Effector memory CD8-positive, alpha-beta T cell (primary cell): ENCODE data around the gene ZCCHC7.
"Not testable (repeated sequence)": the region's sequence is repeated elsewhere in the genome, so short reads cannot be mapped to it uniquely, and the experiment has no call there.

ENCODE experiments used
- ATAC-seq: fragments of 150-1000 bp; cut with Tn5 transposase; replicated peaks from 2 replicates; pipeline ENCODE4 v1.10.0; 2021; ENCODE audit warnings: mild to moderate bottlenecking, moderate library complexity
- DNase-seq, 3 experiments: peaks; one replicate each; pipeline ENCODE4 v3.0.0; 2021
- H3K27ac Mint-ChIP-seq, 2 donors: one replicate each; pipeline ENCODE4 v1.8.0; 2022; ENCODE audit warnings: mild to moderate bottlenecking in 2 of 2, mixed read lengths in 2 of 2, moderate library complexity in 2 of 2
- H3K27me3 Mint-ChIP-seq, 2 donors: one replicate each; pipeline ENCODE4 v1.8.0; 2022; ENCODE audit warnings: mixed read lengths in 2 of 2
- H3K36me3 Mint-ChIP-seq: one replicate; pipeline ENCODE4 v1.8.0; 2022; ENCODE audit warnings: mild to moderate bottlenecking, moderate library complexity, mixed read lengths; ENCODE audit not compliant: insufficient read depth
- H3K4me1 Mint-ChIP-seq, 2 donors: one replicate each; pipeline ENCODE4 v1.8.0; 2022; ENCODE audit warnings: low read depth in 2 of 2, mixed read lengths in 2 of 2
- H3K4me3 Mint-ChIP-seq, 2 donors: one replicate each; pipeline ENCODE4 v1.8.0; 2022; ENCODE audit warnings: mild to moderate bottlenecking in 2 of 2, mixed read lengths in 2 of 2, moderate library complexity in 2 of 2
- H3K9me3 Mint-ChIP-seq, 2 donors: one replicate each; pipeline ENCODE4 v1.8.0; 2022; ENCODE audit warnings: mixed read lengths in 2 of 2

Gene ZCCHC7

DNA sequence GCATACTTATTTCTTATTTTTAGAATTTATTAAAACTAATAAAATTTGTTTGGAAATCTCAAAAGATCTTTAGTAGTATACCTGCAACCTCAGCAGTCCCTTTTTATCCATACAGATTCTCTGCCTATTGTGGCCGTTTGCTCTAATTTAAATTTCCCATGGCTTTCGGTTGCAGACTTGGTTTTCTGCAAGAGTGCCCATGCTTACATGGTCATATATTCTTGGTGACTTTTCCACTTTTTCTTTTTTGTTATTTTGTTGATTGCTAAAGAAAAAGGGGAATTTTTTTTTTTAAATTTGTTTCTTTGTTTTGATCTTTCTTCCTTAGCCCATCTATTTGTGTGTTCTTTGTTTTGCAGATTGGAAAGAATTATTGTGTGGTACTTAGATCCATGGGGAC, 20.6 kb downstream of the ZCCHC7 start:
- Mint-ChIP-seq H3K4me1 (peaks cover 15 to 20% of the 10 kb centered on the region in 2 donors), H3K27me3 (no peaks in the 10 kb centered on the region), H3K27ac (no peak overlapping the region), H3K36me3 (peaks cover 4% of the 10 kb centered on the region), H3K9me3 (no peaks in the 10 kb centered on the region), H3K4me3 (no peak overlapping the region)
- ATAC-seq (no peak), DNase-seq (no peak)

DNA sequence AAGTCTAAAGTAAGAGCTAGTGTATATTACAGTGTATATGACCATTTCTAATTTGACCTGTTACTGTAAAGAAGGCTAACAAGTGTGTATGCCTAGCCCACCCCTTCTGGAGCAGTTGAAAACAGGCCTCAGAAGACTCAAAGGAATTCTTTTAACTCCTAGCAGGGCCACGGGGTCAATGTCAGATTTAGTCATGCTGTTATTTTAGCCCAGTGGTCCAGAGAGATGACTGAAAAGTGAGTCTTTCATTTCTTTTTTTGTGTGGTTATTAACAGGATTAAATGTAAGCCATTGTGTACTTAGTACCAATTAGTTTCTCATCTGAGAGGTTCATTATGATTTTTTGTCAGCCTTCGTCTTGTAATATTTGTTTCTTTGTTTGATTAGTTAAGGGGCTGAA, 24.4 kb downstream of the ZCCHC7 start:
- Mint-ChIP-seq H3K27ac (no peak overlapping the region), H3K4me1 (peaks cover 15 to 25% of the 10 kb centered on the region in 2 donors), H3K4me3 (no peak overlapping the region), H3K9me3 (no peaks in the 10 kb centered on the region), H3K36me3 (no peaks in the 10 kb centered on the region), H3K27me3 (no peaks in the 10 kb centered on the region)
- DNase-seq (no peak), ATAC-seq (no peak)

DNA sequence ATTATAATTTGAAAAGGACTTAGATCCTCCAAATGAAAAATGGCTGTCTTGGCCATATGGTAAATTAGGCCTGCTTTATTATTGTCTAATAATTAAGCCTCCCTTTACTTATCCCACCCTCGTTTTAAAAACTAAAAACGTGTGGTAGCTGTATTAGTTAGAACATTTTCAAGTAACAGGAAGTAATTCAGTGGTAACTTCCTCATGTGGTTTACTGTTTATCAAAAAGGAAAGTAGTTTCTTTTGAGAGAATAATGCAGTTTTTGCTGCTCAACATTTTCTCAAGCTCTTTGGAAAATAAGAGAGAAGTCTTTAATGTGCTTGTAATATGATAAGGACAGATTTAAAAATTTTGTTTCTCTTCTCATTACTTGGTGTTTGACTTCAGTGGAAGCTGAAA, 26.0 kb downstream of the ZCCHC7 start:
- DNase-seq (no peak), ATAC-seq (peak; percentile 87)
- Mint-ChIP-seq H3K36me3 (no peaks in the 10 kb centered on the region), H3K9me3 (no peaks in the 10 kb centered on the region), H3K4me1 (peaks cover 16 to 21% of the 10 kb centered on the region in 2 donors), H3K4me3 (peak overlapping the region; percentile 67 to 77), H3K27me3 (no peaks in the 10 kb centered on the region), H3K27ac (peak overlapping the region; percentile 79 to 97)

DNA sequence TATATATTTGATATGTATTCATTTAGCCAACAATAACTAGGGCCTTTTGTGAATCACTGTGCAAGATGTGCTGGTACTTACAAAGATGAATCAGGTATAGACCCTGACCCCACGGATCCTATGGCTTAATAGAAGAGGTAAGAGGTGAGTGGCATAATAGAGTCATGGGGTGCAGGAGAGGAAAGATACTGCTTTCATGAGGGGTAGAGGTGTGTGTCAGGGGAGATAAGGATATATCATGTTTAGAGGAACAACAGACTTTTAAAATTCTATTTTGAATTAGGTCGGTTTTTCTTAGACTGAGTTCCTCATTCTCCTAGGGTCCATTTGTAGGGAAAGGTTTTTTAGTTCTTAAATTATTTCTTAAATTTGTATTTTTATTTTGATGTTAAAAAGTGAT, 27.8 kb downstream of the ZCCHC7 start:
- ATAC-seq (no peak), DNase-seq (no peak)
- H3K9me3 Mint-ChIP-seq: no peaks in the 10 kb centered on the region
- no peak overlapping the region for H3K4me3 Mint-ChIP-seq
- peaks cover 16 to 21% of the 10 kb centered on the region in 2 donors for H3K4me1 Mint-ChIP-seq
- H3K27ac Mint-ChIP-seq: peak overlapping the region; percentile 4 to 20
- H3K36me3 Mint-ChIP-seq: no peaks in the 10 kb centered on the region
- no peaks in the 10 kb centered on the region for H3K27me3 Mint-ChIP-seq

DNA sequence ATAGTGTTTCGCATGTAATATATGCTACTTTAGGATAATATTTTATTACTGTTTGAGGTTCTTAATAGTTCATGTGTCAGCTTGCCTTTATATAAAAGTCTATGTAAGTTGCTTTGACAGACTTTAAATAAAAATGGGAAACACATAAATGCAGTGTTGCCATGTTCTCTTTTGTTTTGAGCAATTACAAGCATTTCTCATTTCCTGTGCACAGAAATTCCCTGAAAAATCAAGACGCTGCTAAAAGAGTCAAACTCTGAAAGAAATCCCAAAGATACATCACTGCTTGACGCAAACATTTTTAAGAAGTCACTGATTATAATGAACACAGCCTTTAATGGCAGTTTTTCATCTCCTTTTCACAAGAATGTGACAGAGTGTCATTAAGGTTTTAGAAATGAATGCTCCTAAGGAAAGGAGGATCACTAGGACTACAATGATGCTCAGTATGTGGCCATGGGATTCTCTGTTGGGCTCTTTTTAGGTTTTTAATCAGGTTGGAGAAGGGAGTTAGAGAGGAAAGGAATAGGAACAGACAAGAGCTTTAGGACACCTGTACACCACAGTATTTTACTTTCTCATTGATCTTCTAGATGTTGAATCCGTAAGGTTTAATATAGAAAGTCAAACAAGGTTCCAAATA, 29.4 kb downstream of the ZCCHC7 start:
- Mint-ChIP-seq H3K27ac (peak overlapping the region in 1 of 2 donors; percentile 26), H3K4me1 (peaks cover 16 to 29% of the 10 kb centered on the region in 2 donors), H3K4me3 (no peak overlapping the region), H3K27me3 (no peaks in the 10 kb centered on the region), H3K9me3 (no peaks in the 10 kb centered on the region), H3K36me3 (peaks cover 9% of the 10 kb centered on the region)
- DNase-seq (no peak), ATAC-seq (no peak)

DNA sequence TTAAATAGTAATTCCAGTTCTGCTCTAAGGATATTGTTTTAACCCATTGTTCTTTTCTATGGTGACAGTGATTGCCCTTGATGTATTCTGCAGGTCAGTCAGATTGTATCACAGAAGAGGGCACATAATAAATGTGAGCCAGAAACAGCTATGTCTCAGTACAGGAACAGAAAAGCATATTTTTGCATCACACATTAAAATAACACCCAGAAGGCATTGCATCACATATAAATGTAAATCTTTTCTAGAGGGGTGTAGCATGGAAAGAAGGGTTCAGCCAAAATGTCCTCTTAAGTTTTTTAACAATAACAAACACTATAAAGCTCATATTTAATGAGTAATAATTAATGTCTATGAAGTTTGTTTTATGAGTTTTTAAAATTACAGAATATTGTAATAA, 30.0 kb downstream of the ZCCHC7 start:
- peaks cover 13% of the 10 kb centered on the region for H3K36me3 Mint-ChIP-seq
- no peaks in the 10 kb centered on the region for H3K9me3 Mint-ChIP-seq
- peak overlapping the region in 1 of 2 donors; percentile 26 for H3K27ac Mint-ChIP-seq
- DNase-seq (no peak), ATAC-seq (no peak)
- H3K4me3 Mint-ChIP-seq: no peak overlapping the region
- peaks cover 16 to 31% of the 10 kb centered on the region in 2 donors for H3K4me1 Mint-ChIP-seq
- H3K27me3 Mint-ChIP-seq: no peaks in the 10 kb centered on the region

DNA sequence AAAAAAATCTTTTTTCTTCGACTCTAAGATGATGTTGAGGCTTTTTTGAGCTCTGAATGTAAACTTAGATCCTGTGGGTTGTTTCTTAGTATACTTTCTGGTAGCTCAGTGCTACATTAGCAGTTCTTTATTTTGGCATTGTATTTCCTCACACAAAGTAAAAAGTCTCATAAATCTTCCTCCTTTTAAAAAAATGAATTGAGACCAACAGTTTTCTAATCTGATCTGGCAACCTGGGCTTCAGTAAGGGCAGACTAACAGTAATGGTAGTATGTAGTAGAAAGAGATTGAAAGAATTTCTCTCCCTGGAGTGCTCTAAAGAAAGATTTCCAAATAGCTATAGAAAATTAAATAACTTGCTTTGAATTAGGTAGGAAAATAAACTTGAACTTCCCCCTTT, 31.4 kb downstream of the ZCCHC7 start:
- Mint-ChIP-seq H3K4me1 (peaks cover 13 to 25% of the 10 kb centered on the region in 2 donors), H3K4me3 (no peak overlapping the region), H3K9me3 (no peaks in the 10 kb centered on the region), H3K36me3 (peaks cover 13% of the 10 kb centered on the region), H3K27ac (peak overlapping the region in 1 of 2 donors; percentile 66), H3K27me3 (no peaks in the 10 kb centered on the region)
- ATAC-seq: no peak
- DNase-seq: no peak

DNA sequence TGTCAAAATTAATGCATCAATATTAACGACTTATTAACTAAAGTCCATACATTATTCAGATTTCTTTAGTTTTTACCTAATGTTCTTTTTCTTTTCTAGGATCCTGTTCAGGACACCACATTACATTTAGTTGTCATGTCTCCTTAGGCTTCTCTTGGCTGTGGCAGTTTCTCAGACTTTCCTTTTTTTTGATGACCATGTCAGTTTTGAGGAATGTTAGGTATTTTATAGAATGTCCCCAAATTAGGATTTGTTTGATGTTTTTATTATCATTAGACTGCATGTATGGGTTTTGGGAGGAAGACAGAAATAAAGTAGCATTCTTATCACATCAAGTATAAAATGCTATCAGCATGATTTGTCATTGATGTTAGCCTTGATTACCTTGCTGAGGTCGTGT, 32.0 kb downstream of the ZCCHC7 start:
- H3K4me3 Mint-ChIP-seq: no peak overlapping the region
- no peaks in the 10 kb centered on the region for H3K27me3 Mint-ChIP-seq
- H3K27ac Mint-ChIP-seq: no peak overlapping the region
- H3K36me3 Mint-ChIP-seq: peaks cover 13% of the 10 kb centered on the region
- no peak for DNase-seq
- peaks cover 12 to 24% of the 10 kb centered on the region in 2 donors for H3K4me1 Mint-ChIP-seq
- no peak for ATAC-seq
- H3K9me3 Mint-ChIP-seq: no peaks in the 10 kb centered on the region

DNA sequence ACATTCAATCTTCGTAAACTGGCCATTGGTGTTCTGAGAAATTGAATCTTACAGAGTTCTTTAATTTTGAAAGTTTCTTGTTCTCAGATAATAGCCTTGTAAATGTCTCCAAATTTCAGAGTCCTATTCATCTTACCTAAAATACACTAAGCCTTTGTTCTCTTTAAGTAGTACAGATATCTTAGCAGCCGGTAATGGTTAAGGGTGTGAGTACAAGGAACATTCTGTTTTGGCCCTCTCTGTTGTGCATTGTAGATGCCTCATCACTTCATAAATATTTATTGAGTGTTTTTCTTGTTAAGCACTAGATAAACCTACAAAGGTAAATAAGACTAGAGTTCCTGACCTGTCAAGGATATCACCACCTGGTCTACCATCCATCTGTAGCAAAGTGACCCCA, 35.2 kb downstream of the ZCCHC7 start:
- ATAC-seq (no peak), DNase-seq (no peak)
- Mint-ChIP-seq H3K4me3 (no peak overlapping the region), H3K27ac (no peak overlapping the region), H3K36me3 (peaks cover 16% of the 10 kb centered on the region), H3K27me3 (no peaks in the 10 kb centered on the region), H3K4me1 (peaks cover 10 to 22% of the 10 kb centered on the region in 2 donors), H3K9me3 (no peaks in the 10 kb centered on the region)

DNA sequence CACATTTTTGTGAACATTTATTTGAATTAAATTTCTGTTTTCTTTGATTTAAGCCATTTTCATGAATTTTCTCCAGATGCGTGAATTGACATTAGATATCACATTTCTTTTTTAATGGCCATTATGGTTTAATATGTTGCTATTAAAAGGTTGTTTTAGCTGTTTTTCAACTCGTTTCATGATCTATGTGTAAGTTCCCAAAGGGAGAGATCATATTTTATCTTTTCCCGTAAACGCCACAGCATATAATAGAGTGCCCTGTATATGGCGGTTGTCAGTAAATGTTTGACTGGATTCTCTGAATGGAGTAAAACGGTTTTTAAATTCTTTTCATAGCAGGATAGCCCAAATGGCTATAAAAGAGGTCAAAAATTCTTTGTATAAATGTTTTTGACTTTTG, 35.8 kb downstream of the ZCCHC7 start:
- Mint-ChIP-seq H3K27me3 (no peaks in the 10 kb centered on the region), H3K4me1 (peaks cover 10 to 22% of the 10 kb centered on the region in 2 donors), H3K4me3 (no peak overlapping the region), H3K36me3 (peaks cover 16% of the 10 kb centered on the region), H3K9me3 (no peaks in the 10 kb centered on the region), H3K27ac (no peak overlapping the region)
- DNase-seq (no peak), ATAC-seq (no peak)

DNA sequence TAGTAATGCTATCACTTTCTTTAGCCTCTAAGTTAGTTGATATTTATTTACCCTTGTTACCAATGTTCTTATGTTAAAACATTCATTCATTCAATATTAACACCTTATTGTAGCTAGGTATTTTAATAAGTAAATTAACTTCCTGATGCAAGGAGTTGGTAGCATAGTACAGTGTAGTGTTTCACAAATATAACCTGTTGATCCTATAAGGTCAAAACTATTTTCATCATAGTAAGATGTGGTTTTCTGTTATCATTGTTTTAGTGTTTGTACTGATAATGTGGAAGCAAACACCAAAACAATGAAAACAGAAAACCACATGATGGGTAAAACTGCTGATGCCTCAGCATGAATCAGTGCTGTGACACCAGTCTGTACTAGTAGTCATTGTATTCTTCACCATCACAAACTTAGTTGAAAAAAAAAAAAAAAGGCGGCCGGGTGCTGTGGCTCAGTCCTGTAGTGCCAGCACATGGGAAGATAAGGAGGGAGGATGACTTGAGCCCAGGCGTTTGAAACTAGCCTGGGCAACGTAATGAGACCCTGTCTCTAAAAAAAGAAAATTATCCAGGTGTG, 36.5 kb downstream of the ZCCHC7 start:
- peaks cover 10 to 25% of the 10 kb centered on the region in 2 donors for H3K4me1 Mint-ChIP-seq
- ATAC-seq: no peak
- no peak overlapping the region for H3K4me3 Mint-ChIP-seq
- no peaks in the 10 kb centered on the region for H3K9me3 Mint-ChIP-seq
- no peak overlapping the region for H3K27ac Mint-ChIP-seq
- no peaks in the 10 kb centered on the region for H3K27me3 Mint-ChIP-seq
- peaks cover 21% of the 10 kb centered on the region for H3K36me3 Mint-ChIP-seq
- DNase-seq: no peak

DNA sequence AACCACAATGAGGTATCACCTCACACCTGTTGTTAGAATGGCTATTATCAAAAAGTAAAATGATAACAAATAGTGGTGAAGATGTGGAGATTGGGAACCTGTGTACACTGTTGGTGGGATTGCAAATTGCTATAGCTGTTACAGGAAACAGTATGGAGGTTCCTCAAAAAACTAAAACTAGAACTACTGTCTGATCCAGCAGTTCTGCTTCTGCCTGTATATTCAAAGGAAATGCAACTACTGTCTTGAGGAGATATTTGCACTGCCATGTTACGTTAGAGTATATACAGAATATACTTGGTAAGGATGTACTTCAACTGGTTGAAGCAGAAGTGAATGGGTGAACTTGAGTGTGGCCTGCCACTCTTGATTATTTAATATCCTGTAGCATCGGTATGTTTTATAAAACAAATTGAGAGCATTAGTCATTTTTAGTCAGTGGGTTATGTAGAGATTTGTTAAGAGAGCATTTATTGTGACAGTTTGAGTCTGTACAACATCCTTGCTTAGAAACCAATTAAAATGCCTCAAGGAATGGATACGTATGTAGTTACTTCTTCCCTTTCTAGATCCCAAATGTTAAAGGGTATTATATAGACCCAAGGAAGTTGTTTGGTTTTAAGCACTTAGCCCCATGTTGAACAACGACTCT, 37.5 kb downstream of the ZCCHC7 start:
- Mint-ChIP-seq H3K9me3 (no peaks in the 10 kb centered on the region), H3K27me3 (no peaks in the 10 kb centered on the region), H3K4me3 (no peak overlapping the region), H3K27ac (no peak overlapping the region), H3K4me1 (peaks cover 10 to 25% of the 10 kb centered on the region in 2 donors), H3K36me3 (peaks cover 24% of the 10 kb centered on the region)
- no peak for DNase-seq
- no peak for ATAC-seq

DNA sequence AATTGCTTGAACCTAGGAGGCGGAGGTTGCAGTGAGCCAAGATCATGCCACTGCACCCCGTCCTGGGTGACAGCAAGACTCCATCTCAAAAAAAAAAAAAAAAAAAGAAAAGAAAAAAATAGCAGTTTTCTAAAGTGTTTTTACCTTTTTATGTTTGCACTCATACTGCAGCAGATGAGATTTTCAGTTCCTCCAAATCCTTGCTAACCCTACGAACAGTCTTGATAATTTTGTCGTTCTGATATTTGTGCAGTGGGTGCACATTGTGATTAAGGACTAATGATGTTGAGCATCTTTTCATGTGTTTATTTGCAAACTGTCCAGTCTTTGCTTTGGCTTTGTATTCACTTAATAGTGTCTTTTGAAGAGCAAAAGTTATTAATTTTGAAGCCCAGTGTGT, 42.9 kb downstream of the ZCCHC7 start:
- H3K4me1 Mint-ChIP-seq: peaks cover 0 to 23% of the 10 kb centered on the region in 2 donors
- no peak overlapping the region for H3K4me3 Mint-ChIP-seq
- H3K9me3 Mint-ChIP-seq: no peaks in the 10 kb centered on the region
- H3K27me3 Mint-ChIP-seq: no peaks in the 10 kb centered on the region
- peaks cover 37% of the 10 kb centered on the region for H3K36me3 Mint-ChIP-seq
- H3K27ac Mint-ChIP-seq: no peak overlapping the region
- ATAC-seq (no peak), DNase-seq (no peak)

DNA sequence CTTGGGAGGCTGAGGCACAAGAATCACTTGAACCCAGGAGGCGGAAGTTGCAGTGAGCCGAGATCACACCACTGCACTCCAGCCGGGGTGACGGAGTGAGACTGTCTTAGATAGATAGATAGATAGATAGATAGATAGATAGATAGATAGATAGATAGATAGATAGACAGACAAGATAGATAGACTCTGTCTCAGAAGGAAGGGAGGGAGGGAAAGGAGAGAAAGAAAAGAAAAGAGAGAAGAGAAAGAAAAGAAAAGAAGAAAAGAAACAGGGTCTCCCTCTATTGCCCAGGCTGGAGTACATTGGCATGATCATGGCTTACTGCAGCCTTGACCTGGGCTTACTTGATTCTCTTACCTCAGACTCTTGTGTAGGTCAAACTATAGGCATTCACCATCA, 44.0 kb downstream of the ZCCHC7 start:
- Mint-ChIP-seq H3K36me3 (peaks cover 37% of the 10 kb centered on the region), H3K4me1 (peaks cover 0 to 22% of the 10 kb centered on the region in 2 donors)
- H3K27me3 Mint-ChIP-seq, H3K27ac Mint-ChIP-seq, H3K4me3 Mint-ChIP-seq, DNase-seq, H3K9me3 Mint-ChIP-seq, ATAC-seq: not testable (repeated sequence)
